Activated CD4-positive, CD25-positive, alpha-beta regulatory T cell treated with anti-CD3 and anti-CD28 coated beads, Interleukin-2, amount 50 U/mL, for 16 hours (primary cell): Measurements from ENCODE around the gene ELL2.

ENCODE experiments used
- DNase-seq: peaks from one replicate; pipeline ENCODE4 v3.0.0-alpha.2; 2020; ENCODE audit warnings: low read depth, low spot score

ELL2 gene

GRCh38 chr5:95956900-95957293, 4.8 kb downstream of the ELL2 start:
- no peak for DNase-seq

- DNase-seq = no peak
These were observed 5.4 kb downstream of the ELL2 start for GRCh38 chr5:95956021-95956899.

- DNase-seq = no peak
These were observed 6.9 kb downstream of the ELL2 start for GRCh38 chr5:95954716-95955115.

GRCh38 chr5:95953021-95953702, 8.5 kb downstream of the ELL2 start:
- DNase-seq = no peak

GRCh38 chr5:95951916-95952315, 9.7 kb downstream of the ELL2 start:
- no peak for DNase-seq

- no peak for DNase-seq
These were observed 11.8 kb downstream of the ELL2 start for GRCh38 chr5:95949810-95950209.

- no peak for DNase-seq
These were observed 13.0 kb downstream of the ELL2 start for GRCh38 chr5:95948631-95949030.

- no peak for DNase-seq
These were observed 15.2 kb downstream of the ELL2 start for GRCh38 chr5:95946451-95946850.

GRCh38 chr5:95942968-95943367, 18.7 kb downstream of the ELL2 start:
- no peak for DNase-seq

- no peak for DNase-seq
These were observed 19.2 kb downstream of the ELL2 start for GRCh38 chr5:95942414-95942813.

GRCh38 chr5:95941756-95942155, 19.9 kb downstream of the ELL2 start:
- DNase-seq = no peak

- no peak for DNase-seq
These were observed 20.6 kb downstream of the ELL2 start for GRCh38 chr5:95940758-95941682.

- no peak for DNase-seq
These were observed 22.2 kb downstream of the ELL2 start for GRCh38 chr5:95939465-95939864.

GRCh38 chr5:95938766-95939165, 22.9 kb downstream of the ELL2 start:
- DNase-seq = no peak

- DNase-seq = no peak
These were observed 23.3 kb downstream of the ELL2 start for GRCh38 chr5:95938347-95938746.

GRCh38 chr5:95937607-95938152, 24.0 kb downstream of the ELL2 start:
- DNase-seq = no peak

- DNase-seq = no peak
These were observed 24.7 kb downstream of the ELL2 start for GRCh38 chr5:95936812-95937397.

GRCh38 chr5:95935553-95936100, 26.0 kb downstream of the ELL2 start:
- DNase-seq = no peak

GRCh38 chr5:95934207-95934804, 27.3 kb downstream of the ELL2 start:
- DNase-seq = no peak

- DNase-seq = no peak
These were observed 28.7 kb downstream of the ELL2 start for GRCh38 chr5:95932941-95933340.
